Measurements from ENCODE around the gene SOX9. TPM values are rescaled to one million over a fixed set of nuclear protein-coding genes. Genes with fewer than 3 reads are reported as not detected.

Gene SOX9
- total and polyA plus RNA-seq, 2 donors from 2014 or later, result 5.8 to 79.3 TPM

GRCh38 chr17:72124438-72124775 is 3.6 kb downstream of the SOX9 start:
- Histone ChIP-seq H3K9ac (ENCODE audit: low read length in 3 of 3) (no peak overlapping the region), H3K27ac (ENCODE audit: low read depth in 2 of 2, low read length in 2 of 2) (no peak overlapping the region), H3K36me3 (ENCODE audit: control insufficient read depth in 2 of 3, insufficient read depth in 3 of 3, low read length in 3 of 3) (no peaks in the 10 kb centered on the region), H3K27me3 (ENCODE audit: control insufficient read depth, insufficient read depth, low read length) (peaks cover 4% of the 10 kb centered on the region), H3K4me3 (ENCODE audit: low read length in 3 of 3) (no peak overlapping the region), H3K9me3 (ENCODE audit: control insufficient read depth in 2 of 3, insufficient read depth in 1 of 3, low read length in 3 of 3) (no peaks in the 10 kb centered on the region), H3K4me1 (ENCODE audit: control insufficient read depth in 2 of 3, insufficient read depth in 2 of 3, low read depth in 1 of 3, low read length in 3 of 3) (peaks cover 0 to 8% (median 0%) of the 10 kb centered on the region in 3 donors)
- FAIRE-seq (no peak), DNase-seq (no peak)
- TF ChIP-seq CTCF (IDR thresholded peaks at IDR 0.05; ENCODE audit: borderline replicate concordance, extremely low read depth, insufficient read depth), result no peak
- intact Hi-C loops (cut with DNase I), result no loop called here

GRCh38 chr17:72125226-72125651 is 4.4 kb downstream of the SOX9 start:
- Histone ChIP-seq H3K4me1 (ENCODE audit: control insufficient read depth in 2 of 3, insufficient read depth in 2 of 3, low read depth in 1 of 3, low read length in 3 of 3) (peaks cover 0 to 6% (median 0%) of the 10 kb centered on the region in 3 donors), H3K4me3 (ENCODE audit: low read length in 3 of 3) (no peak overlapping the region), H3K36me3 (ENCODE audit: control insufficient read depth in 2 of 3, insufficient read depth in 3 of 3, low read length in 3 of 3) (no peaks in the 10 kb centered on the region), H3K9ac (ENCODE audit: low read length in 3 of 3) (no peak overlapping the region), H3K27me3 (ENCODE audit: control insufficient read depth, insufficient read depth, low read length) (no peaks in the 10 kb centered on the region), H3K9me3 (ENCODE audit: control insufficient read depth in 2 of 3, insufficient read depth in 1 of 3, low read length in 3 of 3) (no peaks in the 10 kb centered on the region), H3K27ac (ENCODE audit: low read depth in 2 of 2, low read length in 2 of 2) (no peak overlapping the region)
- no peak for TF ChIP-seq CTCF (IDR thresholded peaks at IDR 0.05; ENCODE audit: borderline replicate concordance, extremely low read depth, insufficient read depth)
- intact Hi-C loops (cut with DNase I), result no loop called here
- FAIRE-seq (no peak), DNase-seq (peak in 2 of 5 donors; percentile 26 to 56)

- no peaks in the 10 kb centered on the region for H3K27me3 ChIP-seq (ENCODE audit: control insufficient read depth, insufficient read depth, low read length)
- no peaks in the 10 kb centered on the region for H3K9me3 ChIP-seq (ENCODE audit: control insufficient read depth in 2 of 3, insufficient read depth in 1 of 3, low read length in 3 of 3)
- H3K27ac ChIP-seq (ENCODE audit: low read depth in 2 of 2, low read length in 2 of 2), result no peak overlapping the region
- intact Hi-C loops (cut with DNase I), result no loop called here
- no peak for TF ChIP-seq CTCF (IDR thresholded peaks at IDR 0.05; ENCODE audit: borderline replicate concordance, extremely low read depth, insufficient read depth)
- no peak overlapping the region for H3K9ac ChIP-seq (ENCODE audit: low read length in 3 of 3)
- peaks cover 0 to 6% (median 0%) of the 10 kb centered on the region in 3 donors for H3K4me1 ChIP-seq (ENCODE audit: control insufficient read depth in 2 of 3, insufficient read depth in 2 of 3, low read depth in 1 of 3, low read length in 3 of 3)
- H3K4me3 ChIP-seq (ENCODE audit: low read length in 3 of 3), result no peak overlapping the region
- no peak for DNase-seq
- no peak for FAIRE-seq
- H3K36me3 ChIP-seq (ENCODE audit: control insufficient read depth in 2 of 3, insufficient read depth in 3 of 3, low read length in 3 of 3), result no peaks in the 10 kb centered on the region
These were observed 4.9 kb downstream of the SOX9 start for GRCh38 chr17:72125742-72126141.

Measured in kidney (tissue), 14 donors.